ENCODE results near the gene NALF2.

The NALF2 gene

GRCh38 chrX:69524781-69525363, 20.7 kb downstream of the NALF2 start:
- no peak for DNase-seq (ENCODE audit: low read depth in 2 of 2)

GRCh38 chrX:69530306-69530705, 26.2 kb downstream of the NALF2 start:
- DNase-seq (ENCODE audit: low read depth in 2 of 2), result no peak

DNA sequence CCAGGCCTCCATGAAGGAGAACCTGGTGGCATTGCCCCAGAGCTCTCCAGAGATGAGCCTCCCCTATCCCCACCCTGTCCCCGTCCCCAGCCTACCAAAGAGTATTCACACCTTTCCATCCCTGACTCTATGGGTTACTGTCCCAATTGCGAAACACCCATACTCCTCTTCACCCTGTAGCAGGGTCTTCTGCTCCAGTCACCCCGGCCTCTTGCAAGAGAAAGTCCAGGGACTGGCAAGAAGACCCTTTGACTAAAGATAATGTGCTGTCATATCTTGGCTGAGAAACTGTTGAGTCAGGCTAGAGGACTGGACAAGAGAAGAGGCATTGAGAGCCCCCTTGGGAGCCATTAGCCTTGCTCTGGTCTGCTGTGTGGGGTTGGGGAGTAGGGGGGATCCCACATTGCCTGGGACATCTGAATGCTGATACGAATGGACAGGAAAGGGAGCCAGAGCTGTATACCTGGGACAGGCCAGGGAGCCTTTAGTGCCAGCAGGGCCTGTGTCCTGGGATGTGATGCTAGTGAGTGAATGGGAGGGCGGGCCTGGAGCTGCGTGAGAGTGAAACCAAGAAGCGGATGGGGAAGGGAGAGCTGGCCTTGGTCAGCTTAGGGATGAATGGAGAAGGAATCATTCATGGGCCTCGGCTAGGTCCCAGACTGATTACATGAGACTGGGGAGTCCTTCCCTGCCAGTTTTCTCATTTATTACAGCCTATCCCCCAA, 27.1 kb downstream of the NALF2 start:
- DNase-seq (ENCODE audit: low read depth in 2 of 2), result no peak

DNA sequence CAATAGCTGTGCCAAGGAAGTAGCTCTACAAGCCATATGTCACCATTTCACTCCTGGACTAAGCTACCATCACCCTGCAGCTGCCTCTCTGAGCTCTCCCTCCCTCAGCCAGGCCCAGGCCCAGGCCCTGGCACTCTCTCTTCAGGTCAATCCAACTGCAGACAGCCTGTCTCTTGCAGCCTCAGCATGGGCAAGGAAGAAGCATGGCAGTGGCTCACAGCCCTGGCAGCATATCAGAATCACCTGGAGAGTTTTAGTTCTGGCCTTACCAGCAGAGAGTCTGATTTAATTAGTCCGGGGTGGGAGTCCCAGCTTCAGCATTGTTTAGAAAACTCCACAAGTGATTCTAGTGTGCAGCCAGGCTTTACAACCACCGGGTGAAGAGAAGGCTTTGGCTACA, 31.5 kb downstream of the NALF2 start:
- DNase-seq (ENCODE audit: low read depth in 2 of 2), result no peak

DNA sequence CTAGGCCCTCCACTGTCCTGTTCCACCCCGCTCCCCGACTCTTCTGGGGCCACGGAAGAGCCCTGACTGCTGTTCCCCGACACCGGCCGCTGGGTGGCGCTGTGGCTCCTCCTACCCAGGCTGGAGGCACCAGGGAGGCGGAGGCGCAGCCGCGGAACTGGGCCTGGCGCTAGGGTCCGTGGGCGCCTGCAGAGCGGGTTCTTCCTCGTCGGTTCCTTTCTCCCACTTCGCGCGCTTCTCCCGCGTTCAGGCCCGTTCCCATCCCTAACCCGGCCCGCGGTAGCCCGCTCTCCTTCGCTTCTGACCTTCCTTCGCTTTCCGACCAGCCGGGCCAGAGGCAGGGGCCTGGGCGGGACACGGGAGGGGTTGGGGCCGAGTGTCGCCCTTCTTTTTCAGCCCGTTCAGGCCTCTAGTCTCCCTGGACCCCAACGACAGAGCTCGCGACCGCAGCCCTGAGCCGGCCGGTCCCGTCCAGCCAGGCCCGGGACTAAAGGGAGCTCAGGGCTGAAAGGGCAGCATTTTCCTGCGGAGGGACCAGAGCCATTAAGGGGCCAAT, 34.3 kb downstream of the NALF2 start:
- peak; percentile 11 to 13 for DNase-seq (ENCODE audit: low read depth in 2 of 2)

DNA sequence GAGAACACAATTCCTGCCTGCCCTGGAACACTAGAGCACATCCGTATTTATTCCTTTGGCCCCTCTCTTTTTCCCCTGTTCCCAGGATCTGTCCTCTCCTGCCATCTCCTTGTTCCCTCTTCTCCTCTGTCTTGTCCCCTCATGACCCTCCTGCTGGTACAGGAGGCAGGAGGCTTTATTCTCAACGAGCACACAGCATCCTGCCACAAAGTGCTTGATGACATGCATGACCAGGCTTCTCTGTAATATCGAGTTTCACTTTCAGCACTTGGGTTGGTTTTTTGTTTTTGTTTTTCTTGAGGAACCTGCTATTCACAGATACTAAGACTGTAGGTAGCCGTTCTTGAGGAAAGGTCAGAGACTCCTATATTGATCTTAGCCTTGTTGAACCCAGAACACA, 35.3 kb downstream of the NALF2 start:
- DNase-seq (ENCODE audit: low read depth in 2 of 2), result no peak

DNA sequence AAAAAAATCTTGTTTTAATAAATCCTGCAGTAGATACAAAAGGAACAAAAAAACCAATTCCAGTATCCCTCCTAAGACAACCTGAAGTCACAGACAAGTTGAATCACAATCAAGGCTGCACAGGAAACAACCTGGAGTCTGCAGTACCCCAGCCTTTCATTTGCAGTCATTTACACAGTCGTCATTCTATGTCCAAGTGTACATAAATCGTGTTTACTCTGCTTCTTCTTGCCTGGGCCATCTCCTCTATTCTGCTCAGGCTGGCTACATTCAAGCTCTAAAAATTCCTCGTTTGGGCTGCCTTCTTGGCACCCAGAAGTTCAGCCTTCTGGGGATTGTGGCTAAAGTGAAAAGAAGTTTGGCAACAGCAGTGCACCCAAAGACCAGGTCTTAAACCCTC, 37.8 kb downstream of the NALF2 start:
- no peak for DNase-seq (ENCODE audit: low read depth in 2 of 2)

- no peak for DNase-seq (ENCODE audit: low read depth in 2 of 2)
Measured at GRCh38 chrX:69543572-69543971, 39.4 kb downstream of the NALF2 start.

DNA sequence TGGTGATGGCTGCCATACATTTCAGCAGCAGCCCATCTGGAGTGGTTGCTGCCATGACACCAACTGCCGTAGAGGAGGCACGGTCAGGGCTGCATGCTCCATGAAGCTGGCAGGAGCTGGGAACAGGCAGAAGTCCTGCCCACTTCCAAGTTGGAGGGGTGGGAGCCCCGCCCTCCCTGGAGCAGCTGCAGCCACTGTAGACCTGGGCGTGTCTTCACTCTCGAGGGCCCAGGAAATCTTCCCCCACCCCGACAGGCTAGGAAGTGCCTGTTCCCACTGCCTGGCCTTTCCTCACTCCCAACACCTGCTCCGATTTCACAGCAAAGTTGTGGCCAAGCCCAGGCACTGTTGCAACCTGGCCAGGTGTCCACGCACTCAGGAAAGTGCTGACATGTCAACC, 42.3 kb downstream of the NALF2 start:
- no peak for DNase-seq (ENCODE audit: low read depth in 2 of 2)

DNA sequence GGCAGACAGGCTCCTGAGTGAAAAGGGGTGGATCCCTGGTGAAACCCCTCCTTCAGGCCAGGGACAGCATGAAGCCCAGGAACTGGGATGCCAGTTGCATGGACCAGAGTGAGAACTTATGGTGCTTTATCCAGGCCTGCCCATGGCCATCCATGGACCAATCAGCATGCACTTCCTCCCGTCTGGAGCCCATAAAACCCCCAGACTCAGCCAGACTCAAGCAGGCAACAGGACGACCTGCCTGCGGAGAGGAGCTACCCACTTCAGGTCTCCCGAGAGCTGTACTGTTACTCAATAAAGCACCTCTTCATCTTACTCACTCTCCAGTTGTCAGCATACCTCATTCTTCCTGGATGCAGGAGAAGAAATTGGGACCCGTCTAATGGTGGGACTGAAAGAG, 42.9 kb downstream of the NALF2 start:
- no peak for DNase-seq (ENCODE audit: low read depth in 2 of 2)

DNA sequence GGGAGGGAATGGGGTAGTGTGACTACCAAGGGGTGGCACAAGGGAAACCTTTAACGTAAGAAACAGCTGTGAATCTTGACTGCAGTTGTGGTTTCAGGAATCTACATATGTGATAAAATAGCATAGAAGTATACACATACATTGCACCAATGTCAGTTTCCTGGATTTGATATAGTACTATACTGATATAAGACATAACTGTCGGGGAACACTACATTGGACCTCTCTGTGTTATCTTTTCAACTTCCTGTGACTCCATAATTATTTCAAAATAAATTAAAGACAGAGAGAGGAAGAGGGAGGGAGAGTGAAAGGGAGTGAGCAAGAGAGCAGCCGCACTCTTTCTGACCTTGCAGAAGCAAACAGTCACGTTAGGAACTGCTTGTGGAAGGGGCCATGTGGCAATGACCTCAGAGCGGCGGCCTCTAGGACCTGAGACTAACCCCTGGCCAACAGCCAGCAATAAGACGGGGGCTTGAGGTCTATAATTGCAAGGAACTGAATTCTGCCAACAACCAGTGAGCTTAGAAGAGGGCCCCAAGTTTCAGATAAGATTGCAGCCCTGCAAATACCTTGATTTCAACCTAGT, 47.4 kb downstream of the NALF2 start:
- no peak for DNase-seq (ENCODE audit: low read depth in 2 of 2)

GRCh38 chrX:69552512-69552911, 48.4 kb downstream of the NALF2 start:
- no peak for DNase-seq (ENCODE audit: low read depth in 2 of 2)

Measured in fibroblast of skin of left biceps (primary cell).